Measurements from ENCODE around the gene TMEM185A.
"Not testable (repeated sequence)": the region's sequence is repeated elsewhere in the genome, so short reads cannot be mapped to it uniquely, and the experiment has no call there.

- not testable (repeated sequence) for TF ChIP-seq POLR2AphosphoS5, POLR2A (IDR thresholded peaks at IDR 0.05)
Observed at GRCh38 chrX:149590993-149591392, 40.6 kb downstream of the TMEM185A start.
